Neural progenitor cell (in vitro differentiated cells): Measurements from ENCODE around the gene CNPY4.

Experiments used
- EZH2 ChIP-seq: fragments of 200-600 bp; sonication (generic); IDR thresholded peaks from 2 replicates; pipeline ENCODE4 v1.6.1; 2017; ENCODE audit warnings: antibody characterized with exemption, mild to moderate bottlenecking, moderate library complexity
- TF ChIP-seq, protein P1 (sequence below): fragments of 200-600 bp; sonication (generic); IDR thresholded peaks from 2 replicates; pipeline ENCODE4 v1.5.1; 2017; ENCODE audit warnings: antibody characterized with exemption, mild to moderate bottlenecking

DNA sequence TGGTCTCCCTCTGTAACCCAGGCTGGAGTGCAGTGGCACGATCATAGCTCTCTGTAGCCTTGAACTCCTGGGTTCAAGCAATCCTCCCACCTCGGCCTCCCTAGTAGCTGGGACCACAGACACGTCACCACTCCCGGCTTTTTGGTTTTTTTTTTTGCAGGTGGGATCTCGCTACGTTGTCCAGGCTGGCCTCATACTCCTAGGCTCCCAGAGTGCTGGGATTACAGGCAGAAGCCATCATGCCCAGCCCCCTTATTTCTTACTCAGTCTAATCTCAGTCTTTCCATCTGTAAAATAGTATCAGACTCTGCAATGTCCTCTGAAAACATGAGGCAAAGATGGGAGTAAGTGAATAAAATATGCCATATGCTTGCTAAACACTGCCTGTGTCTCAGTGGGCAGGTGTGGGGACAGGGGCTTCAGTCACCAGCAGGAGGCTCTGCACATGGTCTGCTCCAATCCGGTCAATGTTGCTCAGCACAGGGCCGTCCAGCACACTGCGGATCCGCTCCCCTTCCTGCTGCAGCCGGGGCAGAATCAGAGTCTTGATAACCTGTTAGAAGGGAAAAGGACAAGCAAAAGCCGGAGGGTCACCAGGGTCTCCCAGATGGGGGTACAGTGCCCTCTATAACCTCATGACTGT lies 9.8 kb upstream of the CNPY4 start:
- TF ChIP-seq, protein P1, sequence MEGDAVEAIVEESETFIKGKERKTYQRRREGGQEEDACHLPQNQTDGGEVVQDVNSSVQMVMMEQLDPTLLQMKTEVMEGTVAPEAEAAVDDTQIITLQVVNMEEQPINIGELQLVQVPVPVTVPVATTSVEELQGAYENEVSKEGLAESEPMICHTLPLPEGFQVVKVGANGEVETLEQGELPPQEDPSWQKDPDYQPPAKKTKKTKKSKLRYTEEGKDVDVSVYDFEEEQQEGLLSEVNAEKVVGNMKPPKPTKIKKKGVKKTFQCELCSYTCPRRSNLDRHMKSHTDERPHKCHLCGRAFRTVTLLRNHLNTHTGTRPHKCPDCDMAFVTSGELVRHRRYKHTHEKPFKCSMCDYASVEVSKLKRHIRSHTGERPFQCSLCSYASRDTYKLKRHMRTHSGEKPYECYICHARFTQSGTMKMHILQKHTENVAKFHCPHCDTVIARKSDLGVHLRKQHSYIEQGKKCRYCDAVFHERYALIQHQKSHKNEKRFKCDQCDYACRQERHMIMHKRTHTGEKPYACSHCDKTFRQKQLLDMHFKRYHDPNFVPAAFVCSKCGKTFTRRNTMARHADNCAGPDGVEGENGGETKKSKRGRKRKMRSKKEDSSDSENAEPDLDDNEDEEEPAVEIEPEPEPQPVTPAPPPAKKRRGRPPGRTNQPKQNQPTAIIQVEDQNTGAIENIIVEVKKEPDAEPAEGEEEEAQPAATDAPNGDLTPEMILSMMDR = no peak
- TF ChIP-seq EZH2 = no peak
